Calu3 (cell line): ENCODE measurements around the gene KCNH5. TPM values are rescaled to one million over a fixed set of nuclear protein-coding genes. Genes with fewer than 3 reads are reported as not detected.

Experiments
- BruUV-seq: library from RNA; stranded (reverse); fragments of 400-500 nt; replicated peaks from 2 replicates; lab custom pipeline; 2021; lab: Mats Ljungman, UMichigan
- CTCF ChIA-PET: fragments of 300-600 bp; sonication (Branson Sonifier 250); formaldehyde crosslinking; loops from one replicate; lab custom pipeline; 2022; ENCODE audit warnings: antibody characterized with exemption; lab: Charles Lee
- DNase-seq: peaks from one replicate; pipeline ENCODE4 v3.0.0; 2022
- H3K27ac Mint-ChIP-seq: one replicate; pipeline ENCODE4 v1.8.0; 2022; ENCODE audit warnings: mixed read lengths; ENCODE audit not compliant: unreplicated experiment
- H3K27me3 Mint-ChIP-seq: one replicate; pipeline ENCODE4 v1.8.0; 2022; ENCODE audit warnings: mixed read lengths; ENCODE audit not compliant: unreplicated experiment
- H3K36me3 Mint-ChIP-seq: one replicate; pipeline ENCODE4 v1.8.0; 2022; ENCODE audit warnings: mild to moderate bottlenecking, moderate library complexity, mixed read lengths; ENCODE audit not compliant: insufficient read depth, unreplicated experiment
- H3K4me1 Mint-ChIP-seq: one replicate; pipeline ENCODE4 v1.8.0; 2022; ENCODE audit warnings: mild to moderate bottlenecking, low read depth, mixed read lengths; ENCODE audit not compliant: unreplicated experiment
- H3K4me3 Mint-ChIP-seq: one replicate; pipeline ENCODE4 v1.8.0; 2022; ENCODE audit warnings: mild to moderate bottlenecking, low read depth, moderate library complexity, mixed read lengths; ENCODE audit not compliant: unreplicated experiment
- H3K9me3 Mint-ChIP-seq: one replicate; pipeline ENCODE4 v1.8.0; 2022; ENCODE audit warnings: low read depth, mixed read lengths; ENCODE audit not compliant: unreplicated experiment
- intact Hi-C: fragments of 100-400 bp; cut with micrococcal nuclease; formaldehyde crosslinking; loops from one replicate; pipeline ENCODE4 v1.10.0; 2022; ENCODE audit not compliant: unreplicated experiment
- total RNA-seq: library from RNA; stranded (reverse); gene quantifications from 2 replicates; pipeline ENCODE4 v1.2.3, GENCODE V29; 2022
- TF ChIP-seq, protein P1 (sequence below): fragments of 200-600 bp; IDR thresholded peaks from one replicate; pipeline ENCODE4 v1.8.0; 2022; ENCODE audit warnings: antibody characterized with exemption; ENCODE audit not compliant: unreplicated experiment

The KCNH5 gene
- total RNA-seq, 1 experiment from 2014 or later: not detected

DNA sequence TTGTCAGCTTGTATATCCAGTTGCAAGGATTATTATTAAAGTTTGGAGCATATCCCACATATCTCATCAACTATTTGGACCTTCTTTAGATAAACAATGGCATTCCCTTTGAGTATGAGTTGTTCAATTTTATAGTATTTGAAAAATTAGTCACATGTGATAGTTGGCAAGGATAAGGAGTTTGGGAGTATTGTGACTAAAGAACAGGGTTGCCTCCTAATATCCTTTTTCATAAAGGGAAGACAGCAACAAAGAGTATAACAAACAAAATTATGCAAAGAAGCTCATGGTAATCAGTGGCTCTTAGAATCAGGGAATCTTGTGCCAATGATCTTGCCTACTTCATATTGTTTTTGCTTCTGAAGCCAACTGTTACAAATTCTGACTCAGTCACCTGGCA, 31.2 kb upstream of the KCNH5 start:
- CTCF ChIA-PET: no interaction called here
- no peak for DNase-seq
- intact Hi-C loops: no loop called here

DNA sequence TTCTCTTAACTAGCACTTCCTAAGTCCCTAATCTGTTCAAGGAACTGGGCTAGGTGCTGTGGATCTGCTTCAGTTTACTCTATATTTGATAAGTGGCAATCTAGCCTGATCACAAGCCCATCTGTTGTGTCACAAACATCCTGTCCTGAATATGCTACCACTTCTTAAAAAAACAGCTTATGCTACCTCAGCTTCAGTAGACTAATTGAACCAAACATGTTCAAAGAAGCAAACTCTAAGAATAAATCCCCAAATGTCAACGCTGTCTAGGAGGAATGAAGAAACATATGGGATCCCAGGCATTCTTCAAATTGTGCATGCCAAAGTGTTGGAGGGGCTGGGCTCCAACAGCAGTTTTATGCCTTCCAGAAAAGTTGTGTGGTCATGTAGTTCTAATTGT, 10.4 kb upstream of the KCNH5 start:
- H3K27me3 Mint-ChIP-seq: no peaks in the 10 kb centered on the region
- CTCF ChIA-PET: no interaction called here

More for the DNA sequence above, 31.2 kb upstream of the KCNH5 start:
- BruUV-seq: no TSS peak
- TF ChIP-seq, protein P1, sequence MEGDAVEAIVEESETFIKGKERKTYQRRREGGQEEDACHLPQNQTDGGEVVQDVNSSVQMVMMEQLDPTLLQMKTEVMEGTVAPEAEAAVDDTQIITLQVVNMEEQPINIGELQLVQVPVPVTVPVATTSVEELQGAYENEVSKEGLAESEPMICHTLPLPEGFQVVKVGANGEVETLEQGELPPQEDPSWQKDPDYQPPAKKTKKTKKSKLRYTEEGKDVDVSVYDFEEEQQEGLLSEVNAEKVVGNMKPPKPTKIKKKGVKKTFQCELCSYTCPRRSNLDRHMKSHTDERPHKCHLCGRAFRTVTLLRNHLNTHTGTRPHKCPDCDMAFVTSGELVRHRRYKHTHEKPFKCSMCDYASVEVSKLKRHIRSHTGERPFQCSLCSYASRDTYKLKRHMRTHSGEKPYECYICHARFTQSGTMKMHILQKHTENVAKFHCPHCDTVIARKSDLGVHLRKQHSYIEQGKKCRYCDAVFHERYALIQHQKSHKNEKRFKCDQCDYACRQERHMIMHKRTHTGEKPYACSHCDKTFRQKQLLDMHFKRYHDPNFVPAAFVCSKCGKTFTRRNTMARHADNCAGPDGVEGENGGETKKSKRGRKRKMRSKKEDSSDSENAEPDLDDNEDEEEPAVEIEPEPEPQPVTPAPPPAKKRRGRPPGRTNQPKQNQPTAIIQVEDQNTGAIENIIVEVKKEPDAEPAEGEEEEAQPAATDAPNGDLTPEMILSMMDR: no peak
- Mint-ChIP-seq H3K9me3 (no peaks in the 10 kb centered on the region), H3K4me1 (no peaks in the 10 kb centered on the region), H3K27ac (no peak overlapping the region), H3K36me3 (no peaks in the 10 kb centered on the region), H3K4me3 (no peak overlapping the region), H3K27me3 (no peaks in the 10 kb centered on the region)

DNA sequence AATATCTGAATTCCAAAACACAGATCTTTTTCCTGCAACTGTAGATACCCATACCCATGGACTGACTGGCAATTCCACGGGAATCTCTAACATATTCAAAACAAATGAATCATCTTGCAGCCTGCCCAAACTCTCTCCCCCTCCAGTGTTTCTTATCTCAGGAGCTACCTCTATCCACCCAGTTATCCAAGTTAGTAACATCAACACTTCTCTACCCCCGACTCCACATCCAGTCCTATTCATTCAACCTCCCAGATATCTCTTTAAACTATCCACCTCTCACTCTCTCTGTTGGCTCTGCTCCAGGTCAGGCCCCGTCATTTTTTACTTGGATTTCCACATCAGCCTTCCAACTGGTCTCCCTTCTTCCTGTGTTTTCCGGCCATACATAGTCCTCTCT, 6.7 kb upstream of the KCNH5 start:
- Mint-ChIP-seq H3K27me3 (peaks cover 30% of the 10 kb centered on the region), H3K27ac (no peak overlapping the region), H3K36me3 (no peaks in the 10 kb centered on the region), H3K9me3 (no peaks in the 10 kb centered on the region), H3K4me1 (no peaks in the 10 kb centered on the region), H3K4me3 (no peak overlapping the region)
- no peak for DNase-seq
- intact Hi-C loops: no loop called here
- no TSS peak for BruUV-seq
- TF ChIP-seq, protein P1: no peak
- CTCF ChIA-PET: interaction anchor here (0.5 kb wide), 1 partner anchor 94 kb away, joined by 3 read pairs; no protein-coding TSS in a partner anchor

More for the DNA sequence above, 10.4 kb upstream of the KCNH5 start:
- no peaks in the 10 kb centered on the region for H3K9me3 Mint-ChIP-seq
- intact Hi-C loops: no loop called here
- no peak overlapping the region for H3K4me3 Mint-ChIP-seq
- BruUV-seq: no TSS peak
- no peak overlapping the region for H3K27ac Mint-ChIP-seq
- TF ChIP-seq, protein P1: no peak
- DNase-seq: no peak
- no peaks in the 10 kb centered on the region for H3K36me3 Mint-ChIP-seq
- no peaks in the 10 kb centered on the region for H3K4me1 Mint-ChIP-seq

DNA sequence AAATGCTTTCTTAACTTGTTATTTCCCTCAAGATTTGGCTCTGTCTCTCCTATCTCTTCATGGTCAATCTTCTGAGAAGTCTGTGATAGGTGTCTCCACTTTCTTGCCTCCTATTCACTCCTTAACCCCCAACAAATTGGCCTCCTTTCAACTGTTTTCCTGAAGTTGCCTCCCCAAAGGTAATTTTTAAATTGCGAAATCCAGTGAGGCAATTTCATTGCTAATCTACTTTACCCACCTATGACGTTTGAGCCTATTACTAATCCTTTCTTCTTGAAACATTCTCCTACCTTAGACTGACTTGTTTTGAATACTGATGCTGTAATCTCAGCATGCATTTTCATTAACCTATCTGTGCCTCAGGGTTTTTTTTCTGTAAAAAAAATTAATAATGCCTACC, 6.0 kb upstream of the KCNH5 start:
- H3K9me3 Mint-ChIP-seq: no peaks in the 10 kb centered on the region
- H3K4me3 Mint-ChIP-seq: no peak overlapping the region
- TF ChIP-seq, protein P1: no peak
- intact Hi-C loops: no loop called here
- no peaks in the 10 kb centered on the region for H3K36me3 Mint-ChIP-seq
- CTCF ChIA-PET: no interaction called here
- H3K4me1 Mint-ChIP-seq: peaks cover 5% of the 10 kb centered on the region
- BruUV-seq: no TSS peak
- H3K27me3 Mint-ChIP-seq: peaks cover 37% of the 10 kb centered on the region
- DNase-seq: no peak
- H3K27ac Mint-ChIP-seq: no peak overlapping the region
